SIG-M5 treated with dmso at 0.1 percent for 504 hours (cell line): ENCODE measurements around the gene NOA1.
"Not testable (repeated sequence)": the region's sequence is repeated elsewhere in the genome, so short reads cannot be mapped to it uniquely, and the experiment has no call there.

ENCODE experiments used
- DNase-seq: peaks from one replicate; lab custom pipeline; 2025; ENCODE audit not compliant: unreplicated experiment; lab: John Stamatoyannopoulos, UW

The NOA1 gene

DNA sequence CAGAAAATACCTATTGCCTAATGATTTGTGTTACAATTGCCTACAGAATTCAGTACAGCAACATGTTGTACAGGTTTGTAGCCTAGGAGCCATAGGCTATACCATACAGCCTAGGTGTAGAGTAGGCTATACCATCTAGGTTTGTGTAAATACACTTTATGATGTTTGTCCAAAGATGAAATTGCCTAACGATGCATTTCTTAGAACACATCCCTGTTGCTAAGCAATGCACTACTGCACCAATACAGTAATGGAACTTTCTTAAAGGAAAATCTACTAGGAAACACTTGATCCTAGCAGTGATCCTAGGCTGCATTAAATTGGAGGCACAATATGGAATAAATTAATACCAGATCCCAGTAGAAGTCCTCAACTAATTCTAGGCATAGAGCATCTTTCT, 18.3 kb downstream of the NOA1 start:
- no peak for DNase-seq

DNA sequence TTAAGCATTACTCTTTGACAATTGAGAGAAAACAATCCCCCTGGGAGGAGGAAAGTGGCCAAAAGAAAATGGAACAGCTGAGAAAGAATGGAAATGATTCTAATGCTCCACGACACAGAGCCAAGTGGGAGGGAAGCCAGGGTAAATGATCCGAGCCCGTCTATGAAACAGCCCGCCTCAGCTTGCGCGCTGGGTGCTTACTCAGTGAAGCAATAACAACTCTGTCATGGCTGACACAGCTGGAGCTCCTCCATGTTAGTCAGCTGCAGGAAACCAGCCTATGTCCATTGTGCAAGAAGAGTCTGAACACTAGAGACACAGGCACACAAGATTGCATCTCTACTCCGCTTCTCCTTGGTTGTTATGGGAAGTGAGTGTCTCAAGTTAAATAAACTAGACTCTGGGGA, 19.3 kb downstream of the NOA1 start:
- DNase-seq, result peak; percentile 98

DNA sequence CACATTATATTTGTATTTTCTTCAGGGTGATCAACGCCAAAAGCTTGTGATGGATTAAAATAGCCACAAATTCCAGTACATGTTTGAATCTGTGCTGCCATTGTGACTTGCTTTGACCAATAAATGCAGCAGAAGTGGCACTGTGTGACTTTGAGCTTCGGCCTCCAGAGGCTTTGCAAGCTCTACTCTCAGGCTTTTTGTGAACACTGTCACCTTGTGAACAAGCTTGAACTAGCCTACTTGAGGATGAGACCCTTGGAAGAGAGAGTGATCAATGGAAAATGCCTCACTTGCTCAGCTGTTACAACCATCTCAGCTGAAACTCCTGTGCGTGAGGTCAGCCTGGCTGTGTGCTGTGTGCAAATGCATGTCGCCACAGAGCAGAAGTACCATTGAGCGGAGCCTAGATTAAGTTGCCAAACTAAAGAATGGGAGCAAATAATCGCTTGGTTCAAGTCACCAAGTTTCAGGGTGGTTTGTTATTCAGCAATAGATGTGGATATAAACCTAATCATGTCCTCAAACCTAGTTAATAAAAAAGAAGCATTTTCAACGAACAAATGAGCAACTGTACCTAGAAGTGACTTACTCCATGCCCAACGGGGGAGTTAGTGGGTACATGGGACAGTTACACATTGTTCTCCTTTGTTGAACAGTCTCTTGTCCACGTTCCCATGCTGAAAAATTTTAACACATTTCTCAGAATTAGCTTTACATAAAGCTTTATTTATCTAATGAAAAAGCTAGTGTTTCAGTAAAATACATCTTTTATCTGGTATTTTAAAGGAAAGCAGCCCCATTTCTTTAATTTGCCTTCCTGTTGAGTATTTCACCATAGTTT, 23.5 kb downstream of the NOA1 start:
- no peak for DNase-seq

DNA sequence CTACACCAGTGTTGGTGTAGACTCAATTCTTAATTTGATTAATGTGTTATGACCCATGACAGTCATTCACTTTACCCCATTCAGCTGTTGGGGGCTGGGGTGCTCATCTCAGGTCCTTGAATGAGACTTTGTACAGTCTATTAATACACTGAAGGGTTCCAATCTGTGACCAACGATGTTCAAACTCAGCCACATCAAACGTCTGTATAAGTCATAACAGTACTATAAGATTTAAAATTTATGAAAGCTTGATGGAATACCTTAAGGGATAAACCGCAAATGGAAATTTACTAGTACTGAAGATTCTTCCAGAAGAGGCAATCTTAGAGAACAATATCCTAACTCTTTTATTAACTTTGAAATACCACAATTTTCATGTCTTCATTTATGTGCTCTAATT, 36.0 kb downstream of the NOA1 start:
- no peak for DNase-seq

DNA sequence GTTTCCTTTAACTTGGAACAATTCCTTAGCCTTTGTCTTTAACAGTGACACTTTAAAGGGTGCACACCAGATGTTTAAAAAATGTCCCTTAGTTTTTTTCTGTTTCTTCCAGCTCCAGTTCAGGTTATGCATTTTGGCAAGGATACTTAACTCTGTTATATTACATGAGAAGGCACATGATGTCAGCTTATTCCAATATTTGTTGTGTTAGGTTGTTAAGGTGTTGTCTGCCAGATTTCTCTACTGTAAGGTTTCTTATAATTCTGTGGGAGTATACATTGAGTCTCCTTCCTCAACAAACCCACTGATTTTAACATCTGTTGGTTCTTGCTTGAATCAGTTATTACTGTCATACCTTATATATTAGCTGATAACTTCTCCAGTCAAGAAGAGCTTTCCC, 36.4 kb downstream of the NOA1 start:
- no peak for DNase-seq

DNA sequence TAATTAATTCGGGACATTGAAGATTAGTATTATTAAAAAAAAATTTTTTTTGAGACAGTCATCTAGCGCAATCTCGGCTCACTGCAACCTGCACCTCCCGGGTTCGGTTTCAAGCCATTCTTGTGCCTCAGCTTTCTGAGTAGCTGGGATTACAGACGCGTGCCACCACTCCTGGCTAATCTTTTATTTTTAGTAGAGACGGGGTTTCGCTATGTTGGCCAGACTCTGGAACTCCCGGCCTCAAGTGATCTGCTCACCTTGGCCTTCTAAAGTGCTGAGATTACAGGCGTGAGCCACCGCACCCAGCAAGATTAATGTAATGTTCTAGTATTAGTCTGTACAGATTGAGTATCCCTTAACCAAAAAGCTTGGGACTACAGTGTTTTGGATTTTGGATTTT, 37.0 kb downstream of the NOA1 start:
- no peak for DNase-seq

DNA sequence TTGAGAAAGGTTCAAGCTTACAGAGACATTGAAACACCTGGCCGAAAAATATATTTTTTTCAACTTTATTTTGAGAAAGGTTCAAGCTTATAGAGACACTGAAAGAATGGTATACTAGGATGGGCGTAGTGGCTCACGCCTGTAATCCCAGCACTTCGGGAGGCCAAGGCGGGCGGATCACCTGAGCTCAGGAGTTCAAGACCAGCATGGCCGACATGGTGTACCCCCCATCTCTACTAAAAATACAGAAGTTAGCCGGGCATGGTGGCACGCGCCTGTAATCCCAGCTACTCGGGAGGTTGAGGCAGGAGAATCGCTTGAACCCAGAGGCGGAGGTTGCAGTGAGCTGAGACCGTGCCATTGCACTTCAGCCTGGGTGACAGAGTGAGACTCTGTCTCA, 37.6 kb downstream of the NOA1 start:
- DNase-seq, result not testable (repeated sequence)

DNA sequence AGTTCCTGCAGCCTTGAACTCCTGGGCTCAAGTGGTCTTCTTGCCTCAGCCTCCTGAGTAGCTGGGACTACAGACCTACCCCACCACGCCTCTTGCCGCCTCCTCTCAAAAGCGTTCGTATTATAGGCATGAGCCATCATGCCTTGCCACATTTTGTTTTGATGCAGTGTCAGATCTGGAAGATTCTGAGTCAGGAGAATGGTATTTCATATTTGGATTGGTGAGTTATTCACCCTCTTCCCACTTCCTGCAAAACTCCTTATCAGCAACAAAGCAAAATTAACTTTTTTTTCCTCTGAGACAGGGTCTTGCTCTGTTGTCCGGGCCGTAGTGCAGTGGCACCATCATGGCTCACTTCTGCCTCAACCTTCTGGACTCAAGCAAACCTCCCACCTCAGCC, 40.1 kb downstream of the NOA1 start:
- no peak for DNase-seq

DNA sequence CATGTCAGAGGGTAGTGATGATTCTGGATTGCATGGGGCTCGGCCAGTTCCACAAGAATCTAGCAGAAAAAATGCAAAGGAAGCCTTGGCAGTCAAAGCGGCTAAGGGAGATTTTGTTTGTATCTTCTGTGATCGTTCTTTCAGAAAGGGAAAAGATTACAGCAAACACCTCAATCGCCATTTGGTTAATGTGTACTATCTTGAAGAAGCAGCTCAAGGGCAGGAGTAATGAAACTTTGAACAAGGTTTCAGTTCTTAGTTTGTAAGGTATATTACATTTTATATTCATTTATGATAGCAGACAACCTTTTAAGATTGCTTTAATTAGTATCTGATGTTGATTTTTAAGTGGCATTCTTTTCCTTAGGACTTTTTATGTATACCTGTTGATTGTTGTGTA, 45.5 kb downstream of the NOA1 start:
- DNase-seq, result no peak

DNA sequence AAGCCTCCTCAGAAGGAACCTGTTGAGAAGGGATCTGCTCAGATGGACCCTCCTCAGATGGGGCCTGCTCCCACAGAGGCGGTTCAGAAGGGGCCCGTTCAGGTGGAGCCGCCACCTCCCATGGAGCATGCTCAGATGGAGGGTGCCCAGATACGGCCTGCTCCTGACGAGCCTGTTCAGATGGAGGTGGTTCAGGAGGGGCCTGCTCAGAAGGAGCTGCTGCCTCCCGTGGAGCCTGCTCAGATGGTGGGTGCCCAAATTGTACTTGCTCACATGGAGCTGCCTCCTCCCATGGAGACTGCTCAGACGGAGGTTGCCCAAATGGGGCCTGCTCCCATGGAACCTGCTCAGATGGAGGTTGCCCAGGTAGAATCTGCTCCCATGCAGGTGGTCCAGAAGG, 46.8 kb downstream of the NOA1 start:
- no peak for DNase-seq

DNA sequence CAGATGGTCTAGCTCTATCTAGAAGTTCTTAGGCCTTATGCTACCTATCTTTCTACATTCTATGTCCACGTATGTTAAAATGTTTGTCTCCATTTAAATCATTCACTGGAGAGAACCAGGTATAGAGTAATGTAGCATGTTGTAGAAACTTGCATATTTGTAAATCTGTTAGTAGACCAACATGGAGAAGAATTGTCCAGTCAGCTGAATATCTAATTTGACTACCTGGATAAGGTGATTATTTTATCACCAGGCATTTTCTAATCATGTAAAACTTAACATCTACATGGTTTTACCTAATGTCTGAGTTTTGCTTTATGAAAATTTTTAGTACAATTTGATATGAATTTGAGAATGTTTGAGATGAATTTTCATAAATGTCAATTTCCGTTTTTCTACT, 50.2 kb downstream of the NOA1 start:
- no peak for DNase-seq

DNA sequence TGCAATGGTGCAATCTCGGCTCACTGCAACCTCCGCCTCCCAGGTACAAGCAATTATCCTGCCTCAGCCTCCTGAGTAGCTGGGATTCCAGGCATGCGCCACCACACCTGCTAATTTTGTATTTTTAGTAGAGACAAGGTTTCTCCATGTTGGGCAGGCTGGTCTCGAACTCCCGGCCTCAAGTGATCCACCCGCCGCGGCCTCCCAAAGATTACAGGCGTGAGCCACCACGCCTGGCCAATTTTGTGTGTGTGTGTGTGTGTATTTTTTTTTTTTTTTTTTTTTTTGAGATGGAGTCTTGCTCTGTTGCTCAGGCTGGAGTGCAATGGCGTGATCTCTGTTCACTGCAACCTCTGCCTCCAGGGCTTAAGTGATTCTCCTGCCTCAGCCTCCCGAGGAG, 62.4 kb downstream of the NOA1 start:
- not testable (repeated sequence) for DNase-seq

DNA sequence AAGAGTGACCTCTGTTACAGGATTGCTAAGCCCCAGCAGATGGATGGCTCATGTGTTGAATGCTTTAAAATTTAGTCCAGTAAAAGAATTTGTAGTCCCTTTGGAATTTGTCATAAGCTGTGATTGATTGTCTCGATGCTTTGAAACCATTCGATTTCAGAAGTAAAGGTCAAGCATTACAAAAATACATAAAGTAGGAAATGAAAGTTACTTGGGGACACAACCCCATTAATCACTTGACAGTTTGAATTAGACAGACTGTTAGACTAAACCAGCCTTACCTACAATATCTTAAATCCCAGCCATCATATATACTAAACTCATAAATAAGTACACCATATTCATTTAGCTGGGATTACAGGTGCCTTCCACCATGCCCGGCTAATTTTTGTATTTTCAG, 63.1 kb downstream of the NOA1 start:
- DNase-seq, result no peak
